GM18505 (cell line): ENCODE measurements around the gene FES.

Source experiments
- ATAC-seq: cut with Tn5 transposase; IDR thresholded peaks from one replicate; pipeline ENCODE4 v1.9.1; 2021; ENCODE audit not compliant: unreplicated experiment
- POLR2A ChIP-seq: IDR thresholded peaks from 4 replicates; pipeline ENCODE4 v1.6.1; 2011; ENCODE audit warnings: borderline replicate concordance; ENCODE audit not compliant: insufficient read depth, insufficient read length; ENCODE audit errors: extremely low read depth

Gene FES

GRCh38 chr15:90851114-90851513, 33.2 kb upstream of the FES start:
- ATAC-seq = no peak
- no peak for TF ChIP-seq POLR2A

- no peak for ATAC-seq
- no peak for TF ChIP-seq POLR2A
Measured at GRCh38 chr15:90851940-90852339, 32.4 kb upstream of the FES start.

GRCh38 chr15:90855139-90855538, 29.2 kb upstream of the FES start:
- no peak for ATAC-seq
- TF ChIP-seq POLR2A = no peak

GRCh38 chr15:90857337-90857736, 27.0 kb upstream of the FES start:
- no peak for ATAC-seq
- no peak for TF ChIP-seq POLR2A

- no peak for ATAC-seq
- no peak for TF ChIP-seq POLR2A
Measured at GRCh38 chr15:90857883-90858443, 26.3 kb upstream of the FES start.

- TF ChIP-seq POLR2A = no peak
- ATAC-seq = no peak
Measured at GRCh38 chr15:90859234-90860131, 24.8 kb upstream of the FES start.

- ATAC-seq = no peak
- TF ChIP-seq POLR2A = no peak
Measured at GRCh38 chr15:90860450-90860849, 23.9 kb upstream of the FES start.

- no peak for ATAC-seq
- no peak for TF ChIP-seq POLR2A
Measured at GRCh38 chr15:90860942-90861675, 23.2 kb upstream of the FES start.

GRCh38 chr15:90862487-90862886, 21.8 kb upstream of the FES start:
- no peak for TF ChIP-seq POLR2A
- ATAC-seq = no peak

GRCh38 chr15:90862964-90863778, 21.1 kb upstream of the FES start:
- no peak for TF ChIP-seq POLR2A
- ATAC-seq = no peak

- TF ChIP-seq POLR2A = no peak
- ATAC-seq = no peak
Measured at GRCh38 chr15:90863987-90864386, 20.3 kb upstream of the FES start.

- ATAC-seq = no peak
- TF ChIP-seq POLR2A = no peak
Measured at GRCh38 chr15:90864507-90864906, 19.8 kb upstream of the FES start.

- no peak for TF ChIP-seq POLR2A
- ATAC-seq = no peak
Measured at GRCh38 chr15:90865702-90866101, 18.6 kb upstream of the FES start.
